ENCODE measurements around the gene PLCD1. TPM values are rescaled to one million over a fixed set of nuclear protein-coding genes. Genes with fewer than 3 reads are reported as not detected.
A peak's percentile ranks its signal among the peaks of the same experiment; 100 is the strongest.

The PLCD1 gene
- total and polyA plus RNA-seq, 2 of the 13 experiments (the other 11 are each of a cell fraction or from before 2014, with no cell fraction given) = 10.1 to 12.4 TPM

- no peak for TF ChIP-seq ZBTB49 (CRISPR knock-in tag; IDR thresholded peaks at IDR 0.05; ENCODE audit: borderline replicate concordance)
- TF ChIP-seq ZNF142 (CRISPR knock-in tag; IDR thresholded peaks at IDR 0.05) = no peak
- TF ChIP-seq ISX (CRISPR knock-in tag; conservative IDR thresholded peaks at IDR 0.05) = no peak
- no peak for TF ChIP-seq NCOA5 (CRISPR knock-in tag; IDR thresholded peaks at IDR 0.05)
- TF ChIP-seq RNF219 (CRISPR knock-in tag; IDR thresholded peaks at IDR 0.05) = no peak
- no peak for TF ChIP-seq PHF21A (CRISPR knock-in tag; IDR thresholded peaks at IDR 0.05)
- TF ChIP-seq ZBTB37 (CRISPR knock-in tag; IDR thresholded peaks at IDR 0.05) = no peak
- no peak for TF ChIP-seq ZNF550 (CRISPR knock-in tag; IDR thresholded peaks at IDR 0.05; ENCODE audit: borderline replicate concordance)
- no peak for TF ChIP-seq NFE2L2 (IDR thresholded peaks at IDR 0.05; ENCODE audit: low read length)
- 0 out of 2 replicates have a peak, but pooled peaks have one; percentile 38 for TF ChIP-seq RARA (CRISPR knock-in tag; IDR thresholded peaks at IDR 0.05)
Measured at GRCh38 chr3:37967260-37967881, 62.1 kb downstream of the PLCD1 start (continued).

Data from HepG2 (cell line).